Fibroblast of lung (primary cell): ENCODE measurements around the gene FLT3.

Experiments used
- EZH2 ChIP-seq: IDR thresholded peaks from 2 replicates; pipeline ENCODE4 v1.5.1; 2012; ENCODE audit warnings: low read length, control low read depth, mild to moderate bottlenecking; ENCODE audit errors: missing control alignments
- TF ChIP-seq, protein P1 (sequence below), 2 donors: IDR thresholded peaks in 1 of 2; conservative IDR thresholded peaks in 1 of 2; 1 replicate in 1 of 2; 2 replicates in 1 of 2; pipeline ENCODE4 v1.5.1; 2011 to 2012; ENCODE audit warnings: low read length in 2 of 2, control low read depth in 1 of 2, inconsistent platforms in 1 of 2, low read depth in 1 of 2, mild to moderate bottlenecking in 1 of 2

DNA sequence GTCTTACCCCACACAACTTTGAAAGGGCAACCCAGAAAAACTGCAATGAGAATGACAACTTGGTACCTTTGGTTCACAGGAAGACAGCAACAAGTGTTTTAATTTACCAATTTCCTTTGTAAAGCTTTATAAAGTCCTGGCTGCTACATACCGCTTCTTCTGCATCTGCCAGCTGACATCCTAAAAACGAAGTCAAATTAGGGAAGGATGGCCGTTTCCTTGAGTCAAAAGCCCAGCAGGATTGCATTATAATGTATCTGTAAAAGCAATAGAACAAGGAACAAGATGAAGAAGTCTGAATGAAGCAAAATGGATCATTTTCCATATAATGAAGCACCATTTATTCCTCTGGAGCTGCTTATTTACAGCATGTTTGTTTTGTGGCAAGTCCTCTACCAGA is 86.1 kb downstream of the FLT3 start:
- TF ChIP-seq, protein P1, sequence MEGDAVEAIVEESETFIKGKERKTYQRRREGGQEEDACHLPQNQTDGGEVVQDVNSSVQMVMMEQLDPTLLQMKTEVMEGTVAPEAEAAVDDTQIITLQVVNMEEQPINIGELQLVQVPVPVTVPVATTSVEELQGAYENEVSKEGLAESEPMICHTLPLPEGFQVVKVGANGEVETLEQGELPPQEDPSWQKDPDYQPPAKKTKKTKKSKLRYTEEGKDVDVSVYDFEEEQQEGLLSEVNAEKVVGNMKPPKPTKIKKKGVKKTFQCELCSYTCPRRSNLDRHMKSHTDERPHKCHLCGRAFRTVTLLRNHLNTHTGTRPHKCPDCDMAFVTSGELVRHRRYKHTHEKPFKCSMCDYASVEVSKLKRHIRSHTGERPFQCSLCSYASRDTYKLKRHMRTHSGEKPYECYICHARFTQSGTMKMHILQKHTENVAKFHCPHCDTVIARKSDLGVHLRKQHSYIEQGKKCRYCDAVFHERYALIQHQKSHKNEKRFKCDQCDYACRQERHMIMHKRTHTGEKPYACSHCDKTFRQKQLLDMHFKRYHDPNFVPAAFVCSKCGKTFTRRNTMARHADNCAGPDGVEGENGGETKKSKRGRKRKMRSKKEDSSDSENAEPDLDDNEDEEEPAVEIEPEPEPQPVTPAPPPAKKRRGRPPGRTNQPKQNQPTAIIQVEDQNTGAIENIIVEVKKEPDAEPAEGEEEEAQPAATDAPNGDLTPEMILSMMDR (conservative IDR thresholded peaks at IDR 0.05 in 1 of 2, IDR thresholded peaks at IDR 0.05 in 1 of 2; ENCODE audit: low read depth in 1 of 2, low read length in 2 of 2) = no peak
- TF ChIP-seq EZH2 = no peak
